Activated CD4-positive, alpha-beta memory T cell treated with anti-CD3 and anti-CD28 coated beads for 36 hours (primary cell): ENCODE data around the gene SMAD3. TPM values are rescaled to one million over a fixed set of nuclear protein-coding genes. Genes with fewer than 3 reads are reported as not detected.

Experiments
- CTCF ChIA-PET: fragments of 350-600 bp; sonication (Branson Sonifier 250); formaldehyde crosslinking; loops from one replicate; lab custom pipeline; 2021; ENCODE audit warnings: antibody characterized with exemption, inconsistent platforms; lab: Charles Lee
- POLR2A ChIA-PET: fragments of 350-600 bp; sonication (Branson Sonifier 250); formaldehyde crosslinking; loops from one replicate; lab custom pipeline; 2021; ENCODE audit warnings: antibody characterized with exemption; lab: Charles Lee
- DNase-seq: peaks from one replicate; pipeline ENCODE4 v3.0.0-alpha.2; 2020
- H3K27ac Mint-ChIP-seq: one replicate; pipeline ENCODE4 v1.8.0; 2021; ENCODE audit warnings: mixed read lengths
- H3K27me3 Mint-ChIP-seq: one replicate; pipeline ENCODE4 v1.8.0; 2021; ENCODE audit warnings: mixed read lengths
- H3K36me3 Mint-ChIP-seq: one replicate; pipeline ENCODE4 v1.8.0; 2021; ENCODE audit warnings: mixed read lengths
- H3K4me1 Mint-ChIP-seq: one replicate; pipeline ENCODE4 v1.8.0; 2021; ENCODE audit warnings: low read depth, mixed read lengths
- H3K4me3 Mint-ChIP-seq: one replicate; pipeline ENCODE4 v1.8.0; 2021; ENCODE audit warnings: mild to moderate bottlenecking, mixed read lengths
- H3K9me3 Mint-ChIP-seq: one replicate; pipeline ENCODE4 v1.8.0; 2021; ENCODE audit warnings: mixed read lengths
- intact Hi-C: fragments of 100-400 bp; cut with micrococcal nuclease; formaldehyde crosslinking; loops from one replicate; pipeline ENCODE4 v1.15.1; 2023
- total RNA-seq, 2 experiments: library from RNA; stranded (reverse); gene quantifications; one replicate each; pipeline ENCODE4 v1.2.3, GENCODE V29; 2021

The SMAD3 gene
- total RNA-seq, 2 experiments from 2014 or later = 50.2 to 50.5 TPM

GRCh38 chr15:67133026-67133425 lies 67.6 kb downstream of the SMAD3 start:
- Mint-ChIP-seq H3K36me3 (peaks cover 5% of the 10 kb centered on the region), H3K27ac (peak overlapping the region; percentile 95), H3K4me3 (no peak overlapping the region), H3K9me3 (no peaks in the 10 kb centered on the region), H3K27me3 (no peaks in the 10 kb centered on the region), H3K4me1 (peaks cover 92% of the 10 kb centered on the region)
- ChIA-PET CTCF (no interaction called here), POLR2A (interaction anchor here (0.8 to 3.2 kb wide), 2 partner anchors 12 to 32 kb away, joined by 3 to 26 read pairs; no protein-coding TSS in a partner anchor)
- intact Hi-C loops = loop anchor here (5.0 kb wide), 2 partner anchors 44 to 66 kb away; partner anchors contain the start of gene SMAD3
- no peak for DNase-seq

- Mint-ChIP-seq H3K36me3 (peaks cover 4% of the 10 kb centered on the region), H3K4me3 (peak overlapping the region; percentile 82), H3K27me3 (no peaks in the 10 kb centered on the region), H3K4me1 (peaks cover 93% of the 10 kb centered on the region), H3K9me3 (no peaks in the 10 kb centered on the region), H3K27ac (peak overlapping the region; percentile 95)
- DNase-seq = no peak
- ChIA-PET CTCF (interaction anchor here (1.3 to 1.6 kb wide), 2 partner anchors 8 to 10 kb away, joined by 3 to 4 read pairs; no protein-coding TSS in a partner anchor), POLR2A (interaction anchor here (0.5 to 3.2 kb wide), 7 partner anchors 11 to 108 kb away, joined by 3 to 26 read pairs (median 6); no protein-coding TSS in a partner anchor)
- intact Hi-C loops = loop anchor here (1.0 to 5.0 kb wide), 6 partner anchors 12 to 66 kb away; partner anchors contain the start of gene SMAD3
These were observed 68.3 kb downstream of the SMAD3 start for GRCh38 chr15:67133738-67134066.

- peaks cover 4% of the 10 kb centered on the region for H3K36me3 Mint-ChIP-seq
- intact Hi-C loops = loop anchor here (1.0 to 5.0 kb wide), 6 partner anchors 12 to 67 kb away; partner anchors contain the start of gene SMAD3
- POLR2A ChIA-PET = interaction anchor here (0.5 to 3.2 kb wide), 15 partner anchors 10 to 108 kb away, joined by 3 to 26 read pairs (median 5); no protein-coding TSS in a partner anchor
- CTCF ChIA-PET = interaction anchor here (0.8 to 1.6 kb wide), 7 partner anchors 9 to 63 kb away, joined by 3 to 6 read pairs (median 3); no protein-coding TSS in a partner anchor
- H3K9me3 Mint-ChIP-seq = no peaks in the 10 kb centered on the region
- DNase-seq = peak; percentile 79
- H3K4me1 Mint-ChIP-seq = peaks cover 92% of the 10 kb centered on the region
- peak overlapping the region; percentile 82 for H3K4me3 Mint-ChIP-seq
- H3K27ac Mint-ChIP-seq = peak overlapping the region; percentile 95
- H3K27me3 Mint-ChIP-seq = no peaks in the 10 kb centered on the region
These were observed 68.9 kb downstream of the SMAD3 start for GRCh38 chr15:67134067-67134838.

- intact Hi-C loops = loop anchor here (1.0 to 5.0 kb wide), 6 partner anchors 11 to 68 kb away; partner anchors contain the start of gene SMAD3
- peaks cover 4% of the 10 kb centered on the region for H3K36me3 Mint-ChIP-seq
- peak overlapping the region; percentile 82 for H3K4me3 Mint-ChIP-seq
- POLR2A ChIA-PET = interaction anchor here (0.9 to 3.2 kb wide), 13 partner anchors 10 to 54 kb away, joined by 3 to 26 read pairs (median 6); no protein-coding TSS in a partner anchor
- H3K27ac Mint-ChIP-seq = peak overlapping the region; percentile 95
- H3K4me1 Mint-ChIP-seq = peaks cover 90% of the 10 kb centered on the region
- H3K27me3 Mint-ChIP-seq = no peaks in the 10 kb centered on the region
- DNase-seq = no peak
- CTCF ChIA-PET = interaction anchor here (0.8 to 1.6 kb wide), 7 partner anchors 9 to 64 kb away, joined by 3 to 6 read pairs (median 3); no protein-coding TSS in a partner anchor
- H3K9me3 Mint-ChIP-seq = no peaks in the 10 kb centered on the region
These were observed 69.6 kb downstream of the SMAD3 start for GRCh38 chr15:67134871-67135492.

GRCh38 chr15:67135494-67135893 lies 70.1 kb downstream of the SMAD3 start:
- POLR2A ChIA-PET = interaction anchor here (0.9 to 3.2 kb wide), 10 partner anchors 9 to 54 kb away, joined by 3 to 26 read pairs (median 6); no protein-coding TSS in a partner anchor
- DNase-seq = no peak
- CTCF ChIA-PET = interaction anchor here (1.1 kb wide), 1 partner anchor 15 kb away, joined by 3 read pairs; no protein-coding TSS in a partner anchor
- H3K9me3 Mint-ChIP-seq = no peaks in the 10 kb centered on the region
- peaks cover 4% of the 10 kb centered on the region for H3K36me3 Mint-ChIP-seq
- H3K4me1 Mint-ChIP-seq = peaks cover 90% of the 10 kb centered on the region
- intact Hi-C loops = no loop called here
- no peaks in the 10 kb centered on the region for H3K27me3 Mint-ChIP-seq
- H3K27ac Mint-ChIP-seq = peak overlapping the region; percentile 95
- H3K4me3 Mint-ChIP-seq = peak overlapping the region; percentile 82

GRCh38 chr15:67136802-67137201 lies 71.4 kb downstream of the SMAD3 start:
- H3K27me3 Mint-ChIP-seq = no peaks in the 10 kb centered on the region
- H3K4me3 Mint-ChIP-seq = no peak overlapping the region
- H3K4me1 Mint-ChIP-seq = peaks cover 89% of the 10 kb centered on the region
- DNase-seq = no peak
- peak overlapping the region; percentile 95 for H3K27ac Mint-ChIP-seq
- H3K9me3 Mint-ChIP-seq = no peaks in the 10 kb centered on the region
- CTCF ChIA-PET = interaction anchor here (0.7 to 1.5 kb wide), 2 partner anchors 13 to 162 kb away, joined by 3 to 4 read pairs; no protein-coding TSS in a partner anchor
- H3K36me3 Mint-ChIP-seq = peaks cover 4% of the 10 kb centered on the region
- intact Hi-C loops = no loop called here
- POLR2A ChIA-PET = interaction anchor here (0.6 to 1.3 kb wide), 5 partner anchors 17 to 1446 kb away, joined by 3 to 5 read pairs (median 3); no protein-coding TSS in a partner anchor

GRCh38 chr15:67137319-67137718 lies 71.9 kb downstream of the SMAD3 start:
- Mint-ChIP-seq H3K36me3 (peaks cover 4% of the 10 kb centered on the region), H3K27ac (peak overlapping the region; percentile 95), H3K4me3 (peak overlapping the region; percentile 52), H3K27me3 (no peaks in the 10 kb centered on the region), H3K4me1 (peaks cover 89% of the 10 kb centered on the region), H3K9me3 (no peaks in the 10 kb centered on the region)
- intact Hi-C loops = no loop called here
- CTCF ChIA-PET = interaction anchor here (0.6 to 1.5 kb wide), 4 partner anchors 11 to 200 kb away, joined by 3 to 4 read pairs (median 3); no protein-coding TSS in a partner anchor
- DNase-seq = no peak
- POLR2A ChIA-PET = interaction anchor here (0.7 to 1.3 kb wide), 3 partner anchors 31 to 47 kb away, joined by 3 to 5 read pairs (median 3); no protein-coding TSS in a partner anchor

GRCh38 chr15:67137951-67138848 lies 72.8 kb downstream of the SMAD3 start:
- no peaks in the 10 kb centered on the region for H3K27me3 Mint-ChIP-seq
- no peaks in the 10 kb centered on the region for H3K9me3 Mint-ChIP-seq
- no peak overlapping the region for H3K4me3 Mint-ChIP-seq
- intact Hi-C loops = no loop called here
- POLR2A ChIA-PET = interaction anchor here (0.9 to 1.3 kb wide), 3 partner anchors 17 to 48 kb away, joined by 3 to 5 read pairs (median 4); no protein-coding TSS in a partner anchor
- CTCF ChIA-PET = interaction anchor here (0.6 to 1.3 kb wide), 2 partner anchors 12 to 201 kb away, joined by 3 read pairs; no protein-coding TSS in a partner anchor
- DNase-seq = no peak
- H3K27ac Mint-ChIP-seq = peak overlapping the region; percentile 95
- H3K4me1 Mint-ChIP-seq = peaks cover 90% of the 10 kb centered on the region
- H3K36me3 Mint-ChIP-seq = peaks cover 4% of the 10 kb centered on the region

- ChIA-PET CTCF (interaction anchor here (0.7 to 1.3 kb wide), 2 partner anchors 13 to 44 kb away, joined by 3 read pairs; no protein-coding TSS in a partner anchor), POLR2A (interaction anchor here (1.1 to 1.2 kb wide), 2 partner anchors 18 to 73 kb away, joined by 3 to 4 read pairs; no protein-coding TSS in a partner anchor)
- DNase-seq = no peak
- Mint-ChIP-seq H3K4me1 (peaks cover 87% of the 10 kb centered on the region), H3K27me3 (no peaks in the 10 kb centered on the region), H3K9me3 (no peaks in the 10 kb centered on the region), H3K27ac (no peak overlapping the region), H3K4me3 (no peak overlapping the region), H3K36me3 (peaks cover 4% of the 10 kb centered on the region)
- intact Hi-C loops = no loop called here
These were observed 73.8 kb downstream of the SMAD3 start for GRCh38 chr15:67138891-67139855.
